Hindlimb muscle (tissue), 1 donor: ENCODE data around the gene ZNF559. TPM values are rescaled to one million over a fixed set of nuclear protein-coding genes. Genes with fewer than 3 reads are reported as not detected.
"Not testable (repeated sequence)": the region's sequence is repeated elsewhere in the genome, so short reads cannot be mapped to it uniquely, and the experiment has no call there.

Experiments used
- DNase-seq: peaks from one replicate; pipeline ENCODE4 v3.0.0-alpha.2; 2013
- polyA plus RNA-seq: library from polyadenylated mRNA; unstranded; fragments of 120-200 nt; gene quantifications from one replicate; pipeline ENCODE4 v1.2.1, GENCODE V29; 2013; ENCODE audit not compliant: insufficient read length

ZNF559 gene
- 26.8 TPM for polyA plus RNA-seq

DNA sequence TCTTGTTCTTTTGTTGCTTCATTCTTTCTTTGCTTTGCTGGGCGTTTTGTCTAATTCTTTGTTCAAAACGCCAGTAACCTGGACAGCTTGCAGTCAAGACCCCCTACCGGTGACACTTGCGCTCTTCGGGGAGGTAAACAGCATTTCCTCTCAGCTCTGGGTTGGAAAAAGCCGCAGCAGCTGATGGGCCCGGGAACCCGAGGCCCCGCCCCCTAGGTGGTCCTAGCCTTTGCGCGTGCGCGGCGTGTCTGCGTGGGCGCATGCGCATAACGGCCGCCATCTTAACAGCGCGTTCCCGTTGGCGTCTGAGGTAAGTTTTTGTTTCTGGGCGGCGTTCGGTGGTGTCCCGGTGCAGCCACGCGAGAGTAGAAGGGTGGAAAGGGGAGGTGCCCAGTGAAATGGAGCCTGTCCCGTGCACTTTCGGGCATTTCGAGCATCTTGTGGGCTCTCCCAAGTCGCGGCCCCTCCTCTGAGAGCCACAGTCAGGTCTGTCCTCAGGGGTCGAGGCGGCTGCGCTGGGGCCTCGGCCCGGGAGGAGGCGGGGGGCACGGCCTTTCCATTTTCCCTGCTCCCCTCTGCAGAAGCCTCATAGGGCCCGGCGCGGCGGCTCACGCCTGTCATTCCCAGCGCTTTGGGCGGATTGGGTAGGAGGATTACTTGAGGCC, at the start of gene ZNF559:
Gene ZNF559, plus strand, starts transcription at position 261 of the 665 bp plus-strand sequence. CDS start 14,371 bp downstream, outside the sequence.
- DNase-seq: peak; percentile 98

DNA sequence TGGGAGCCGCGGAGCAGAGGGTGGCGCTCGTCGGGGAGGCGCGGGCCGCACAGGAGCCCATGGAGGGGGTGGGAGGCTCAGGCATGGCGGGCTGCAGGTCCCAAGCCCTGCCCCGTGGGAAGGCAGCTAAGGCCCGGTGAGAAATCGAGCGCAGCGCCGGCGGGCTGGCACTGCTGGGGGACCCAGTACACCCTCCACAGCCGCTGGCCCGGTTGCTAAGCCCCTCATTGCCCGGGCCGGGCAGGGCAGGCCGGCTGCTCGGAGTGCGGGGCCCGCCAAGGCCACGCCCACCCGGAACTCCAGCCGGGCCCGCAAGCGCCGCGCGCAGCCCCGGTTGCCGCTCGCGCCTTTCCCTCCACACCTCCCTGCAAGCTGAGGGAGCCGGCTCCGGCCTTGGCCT, 40.5 kb upstream of the ZNF559 start:
- DNase-seq: peak; percentile 0

DNA sequence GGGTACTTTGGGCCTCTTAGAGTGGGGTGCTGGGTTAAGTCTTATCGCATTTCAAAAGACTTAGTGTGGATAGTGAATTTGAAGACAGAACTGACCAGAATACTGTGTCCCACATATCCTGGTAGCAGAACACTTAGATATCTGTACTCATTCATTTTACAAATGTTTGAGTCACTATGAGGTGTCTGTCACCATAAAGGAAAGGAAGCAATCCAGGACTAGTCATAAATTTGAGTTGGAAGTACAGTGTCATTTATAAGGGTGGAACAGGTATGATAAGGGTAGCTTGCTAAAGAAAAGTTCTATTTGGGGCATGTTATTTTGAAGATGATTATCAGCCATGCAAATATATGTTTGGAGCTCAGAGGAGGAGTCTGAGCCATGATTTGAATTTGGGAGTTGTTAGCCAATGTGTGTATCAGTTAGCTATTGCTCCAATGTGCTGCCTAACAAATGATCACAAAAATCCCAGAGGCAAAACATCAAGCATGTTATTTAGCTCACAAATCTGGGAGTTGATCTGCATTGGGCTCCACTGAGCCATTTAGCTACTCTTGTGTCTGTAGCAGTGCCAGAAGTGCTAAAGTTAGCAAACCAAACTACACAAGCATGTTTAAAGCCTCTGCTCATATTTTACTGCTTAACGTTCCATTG, 34.6 kb upstream of the ZNF559 start:
- no peak for DNase-seq

- DNase-seq: no peak
Observed at GRCh38 chr19:9295411-9295849, 28.5 kb upstream of the ZNF559 start.

DNA sequence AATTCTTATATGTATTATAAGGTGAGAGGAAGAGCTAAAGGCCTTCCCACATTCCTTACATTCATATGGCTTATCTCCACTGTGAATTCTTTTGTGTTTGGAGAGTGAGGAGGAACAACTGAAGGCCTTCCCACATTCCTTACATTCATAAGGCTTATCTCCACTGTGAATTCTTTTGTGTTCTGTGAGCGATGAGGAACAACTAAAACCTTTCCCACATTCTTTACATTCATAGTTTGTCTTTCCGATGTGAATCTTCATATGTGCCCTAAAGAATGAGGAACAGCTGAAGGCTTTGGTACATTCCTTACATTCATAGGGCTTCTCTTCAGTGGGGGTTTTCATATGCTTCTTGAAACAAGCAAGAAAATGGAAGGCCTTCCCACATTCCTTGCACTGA, 27.6 kb upstream of the ZNF559 start:
- DNase-seq: no peak

GRCh38 chr19:9306443-9306842, 17.5 kb upstream of the ZNF559 start:
- DNase-seq: no peak

GRCh38 chr19:9308091-9308770, 15.7 kb upstream of the ZNF559 start:
- no peak for DNase-seq

- peak; percentile 97 for DNase-seq
Observed at GRCh38 chr19:9309139-9309973, 14.6 kb upstream of the ZNF559 start, which contains the start of gene ZNF699. ZNF699 (minus strand) TSS chr19:9309838; CDS start chr19:9305119, 4,719 bp downstream.

GRCh38 chr19:9309974-9310446, 14.0 kb upstream of the ZNF559 start:
- DNase-seq: no peak

DNA sequence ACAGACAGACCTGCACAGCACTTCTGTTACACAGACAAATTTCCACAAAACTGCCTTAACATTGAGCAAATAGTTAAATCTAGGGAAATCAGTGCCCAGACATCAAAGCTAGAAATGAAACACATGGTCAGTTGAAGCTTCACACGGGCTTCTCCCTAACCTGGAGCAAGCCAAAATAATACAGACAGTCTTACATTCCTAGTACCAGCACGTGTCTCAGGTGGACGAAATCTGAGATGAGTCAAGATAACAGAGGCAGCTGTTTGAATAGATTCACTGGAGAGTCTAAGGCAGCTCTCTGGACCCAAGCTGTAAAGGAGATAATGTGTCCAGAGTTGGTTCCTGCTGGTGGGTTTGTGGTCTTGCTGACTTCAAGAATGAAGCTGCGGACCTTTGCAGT, 10.2 kb upstream of the ZNF559 start:
- no peak for DNase-seq

- no peak for DNase-seq
Observed at GRCh38 chr19:9321338-9321737, 2.6 kb upstream of the ZNF559 start.

DNA sequence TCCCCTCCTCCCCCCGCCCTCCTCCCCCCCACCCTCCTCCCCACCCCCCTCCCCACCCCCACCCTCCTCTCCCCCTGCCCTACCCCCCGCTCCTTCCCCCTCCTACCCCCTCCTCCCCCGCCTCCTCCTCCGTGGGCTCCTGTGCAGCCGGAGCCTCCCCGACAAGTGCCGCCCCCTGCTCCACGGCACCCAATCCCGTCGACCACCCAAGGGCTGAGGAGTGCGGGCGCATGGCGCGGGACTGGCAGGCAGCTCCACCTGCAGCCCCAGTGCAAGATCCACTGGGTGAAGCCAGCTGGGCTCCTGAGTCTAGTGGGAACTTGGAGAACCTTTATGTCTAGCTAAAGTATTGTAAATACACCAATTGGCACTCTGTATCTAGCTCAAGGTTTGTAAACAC, 2.2 kb upstream of the ZNF559 start:
- DNase-seq: not testable (repeated sequence)

DNA sequence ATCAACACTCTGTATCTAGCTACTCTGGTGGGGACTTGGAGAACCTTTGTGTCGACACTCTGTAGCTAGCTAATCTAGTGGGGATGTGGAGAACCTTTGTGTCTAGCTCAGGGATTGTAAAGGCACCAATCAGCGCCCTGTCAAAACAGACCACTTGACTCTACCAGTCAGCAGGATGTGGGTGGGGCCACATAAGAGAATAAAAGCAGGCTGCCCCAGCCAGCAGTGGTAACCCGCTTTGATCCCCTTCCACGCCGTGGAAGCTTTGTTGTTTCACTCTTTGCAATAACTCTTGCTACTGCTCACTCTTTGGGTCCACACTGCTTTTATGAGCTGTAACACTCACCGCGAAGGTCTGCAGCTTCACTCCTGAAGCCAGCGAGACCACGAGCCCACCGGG, 1.8 kb upstream of the ZNF559 start:
- not testable (repeated sequence) for DNase-seq

- DNase-seq: peak; percentile 64
Observed at GRCh38 chr19:9323557-9323918, 441 bp upstream of the ZNF559 start.

DNA sequence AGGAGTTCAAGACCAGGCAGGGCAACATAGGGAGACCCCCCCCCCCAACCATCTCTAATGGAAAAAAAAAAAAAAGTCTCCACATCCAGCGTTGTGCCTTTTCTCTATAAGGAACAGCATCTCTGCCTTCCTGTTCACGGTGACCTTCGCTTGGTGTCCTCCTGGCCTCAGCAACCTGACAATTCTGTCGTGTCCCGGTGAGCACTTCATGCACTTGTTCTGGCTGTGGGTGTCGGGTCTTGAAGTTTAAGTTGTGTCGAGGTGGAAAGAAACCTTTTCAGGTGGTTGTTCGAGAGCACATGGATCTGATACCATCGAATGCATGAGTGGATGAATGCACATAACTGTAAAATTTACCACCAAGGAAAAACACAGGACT, 594 bp downstream of the ZNF559 start:
- no peak for DNase-seq

GRCh38 chr19:9329999-9330398, 6.0 kb downstream of the ZNF559 start:
- DNase-seq: no peak

DNA sequence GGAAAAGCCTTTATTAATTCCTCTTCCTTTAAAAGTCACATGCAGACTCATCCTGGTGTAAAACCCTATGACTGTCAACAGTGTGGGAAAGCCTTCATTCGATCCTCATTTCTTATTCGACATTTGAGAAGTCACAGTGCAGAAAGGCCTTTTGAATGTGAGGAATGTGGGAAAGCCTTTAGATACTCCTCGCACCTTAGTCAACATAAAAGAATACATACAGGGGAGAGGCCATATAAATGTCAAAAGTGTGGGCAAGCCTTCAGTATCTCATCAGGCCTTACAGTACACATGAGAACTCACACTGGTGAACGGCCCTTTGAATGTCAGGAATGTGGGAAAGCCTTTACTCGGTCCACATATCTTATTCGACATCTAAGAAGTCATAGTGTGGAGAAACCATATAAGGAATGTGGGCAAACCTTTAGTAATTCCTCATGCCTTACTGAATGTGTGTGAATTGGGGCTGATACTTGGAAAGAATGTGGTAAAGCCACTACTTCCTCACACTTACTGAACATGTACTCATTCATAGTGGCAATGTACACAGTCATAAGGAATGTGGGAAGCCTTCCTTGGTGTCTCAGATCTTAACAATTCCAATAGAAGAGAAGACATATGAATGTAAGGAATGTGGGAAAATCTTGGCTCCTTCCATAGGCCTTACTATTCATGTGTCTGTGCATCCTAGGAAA, 18.8 kb downstream of the ZNF559 start:
- DNase-seq: no peak

GRCh38 chr19:9345005-9345404, 21.0 kb downstream of the ZNF559 start:
- DNase-seq: no peak

DNA sequence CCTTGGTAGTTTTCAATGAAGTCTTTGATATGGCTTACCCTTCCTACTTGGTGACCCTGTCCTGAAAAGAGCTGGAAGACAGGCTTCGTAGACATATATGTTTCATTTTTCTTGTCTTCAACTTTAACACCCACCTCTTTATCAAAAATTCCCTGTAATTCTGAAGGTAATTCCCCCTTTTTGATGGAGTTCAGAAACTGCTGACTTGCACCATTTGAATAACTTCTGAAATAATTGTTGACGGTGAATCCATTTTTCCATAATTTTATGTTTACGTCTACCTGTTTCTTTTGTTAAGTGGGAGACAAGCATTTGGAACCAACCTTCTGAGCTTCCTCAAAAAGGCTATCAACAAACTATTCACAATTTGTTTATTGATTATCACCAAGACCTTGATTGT, 24.3 kb downstream of the ZNF559 start:
- no peak for DNase-seq

DNA sequence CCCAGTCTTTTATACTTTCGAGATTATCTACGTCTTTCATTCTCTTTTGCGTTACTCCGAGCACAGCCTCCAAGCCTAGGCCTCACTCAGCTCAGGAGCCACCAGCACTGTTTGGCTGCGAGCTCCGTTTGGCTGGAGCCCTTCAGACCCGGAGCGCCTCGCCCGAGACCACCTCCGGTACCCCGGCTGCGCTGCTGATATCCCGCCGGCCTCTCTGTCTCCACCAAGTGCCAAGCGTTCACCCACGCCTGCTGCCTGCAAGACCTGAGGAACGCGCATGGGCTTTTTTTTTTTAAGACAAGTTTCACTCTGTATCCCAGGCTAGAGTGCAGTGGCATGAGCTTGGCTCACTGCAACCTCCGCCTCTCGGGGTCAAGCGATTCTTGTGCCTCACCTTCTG, 24.7 kb downstream of the ZNF559 start:
- DNase-seq: no peak

GRCh38 chr19:9352505-9352904, 28.5 kb downstream of the ZNF559 start:
- no peak for DNase-seq

- DNase-seq: no peak
Observed at GRCh38 chr19:9353011-9353410, 29.0 kb downstream of the ZNF559 start.
